Endodermal cell (in vitro differentiated cells): ENCODE measurements around the gene LEPR. TPM values are rescaled to one million over a fixed set of nuclear protein-coding genes. Genes with fewer than 3 reads are reported as not detected.

Source experiments
- DNase-seq: peaks from one replicate; pipeline ENCODE4 v3.0.0-alpha.2; 2017
- H3K27ac ChIP-seq: 2 replicates; pipeline ENCODE4 v1.5.1; 2013; ENCODE audit warnings: mild to moderate bottlenecking, low read depth, low read length, moderate library complexity
- H3K27me3 ChIP-seq: 2 replicates; pipeline ENCODE4 v1.6.1; 2013; ENCODE audit warnings: mild to moderate bottlenecking, low read length, moderate library complexity; ENCODE audit not compliant: insufficient read depth, control insufficient read depth, poor library complexity, severe bottlenecking
- H3K36me3 ChIP-seq: 2 replicates; pipeline ENCODE4 v1.7.0; 2013; ENCODE audit warnings: mild to moderate bottlenecking, low read length, moderate library complexity; ENCODE audit not compliant: control insufficient read depth, insufficient read depth
- H3K4me1 ChIP-seq: one replicate; pipeline ENCODE4 v1.7.0; 2013; ENCODE audit warnings: low read length; ENCODE audit not compliant: control insufficient read depth, insufficient read depth
- H3K4me3 ChIP-seq: 2 replicates; pipeline ENCODE4 v1.5.1; 2013; ENCODE audit warnings: mild to moderate bottlenecking, low read length, moderate library complexity
- H3K9ac ChIP-seq: 2 replicates; pipeline ENCODE4 v1.6.1; 2013; ENCODE audit warnings: mild to moderate bottlenecking, low read length, moderate library complexity; ENCODE audit not compliant: poor library complexity, severe bottlenecking; ENCODE audit errors: extremely low read depth
- H3K9me3 ChIP-seq: 2 replicates; pipeline ENCODE4 v1.6.1; 2013; ENCODE audit warnings: mild to moderate bottlenecking, low read length, moderate library complexity; ENCODE audit not compliant: control insufficient read depth
- H3K27ac Mint-ChIP-seq: 2 replicates; pipeline ENCODE4 v1.8.0; 2020; ENCODE audit warnings: mixed read lengths
- H3K27me3 Mint-ChIP-seq: 2 replicates; pipeline ENCODE4 v1.8.0; 2021; ENCODE audit warnings: mild to moderate bottlenecking, mixed read lengths; ENCODE audit not compliant: insufficient read depth
- H3K36me3 Mint-ChIP-seq: 2 replicates; pipeline ENCODE4 v1.8.0; 2020; ENCODE audit warnings: low read depth, mixed read lengths
- H3K4me1 Mint-ChIP-seq: 2 replicates; pipeline ENCODE4 v1.8.0; 2020; ENCODE audit warnings: mixed read lengths
- H3K4me3 Mint-ChIP-seq: 2 replicates; pipeline ENCODE4 v1.8.0; 2020; ENCODE audit warnings: mild to moderate bottlenecking, moderate library complexity, mixed read lengths
- H3K9me3 Mint-ChIP-seq: 2 replicates; pipeline ENCODE4 v1.8.0; 2020; ENCODE audit warnings: mild to moderate bottlenecking, mixed read lengths
- CTCF ChIP-seq: fragments of 200-600 bp; sonication (generic); conservative IDR thresholded peaks from 2 replicates; pipeline ENCODE4 v1.5.0; 2021; ENCODE audit warnings: antibody characterized with exemption, mild to moderate bottlenecking
- WGBS, 2 experiments: methylation state at CpG; one replicate each; pipeline versions ENCODE4 v1.1.5 to v1.1.7; 2013; ENCODE audit warnings: missing lambda C conversion rate in 2 of 2, mixed read lengths in 1 of 2; ENCODE audit not compliant: insufficient coverage in 1 of 2, insufficient read length in 1 of 2; 5-methylcytosine and 5-hydroxymethylcytosine counted together
- total RNA-seq, 2 donors: library from RNA; stranded (reverse); fragmentation: NEBNext Ultra II Directional in 1 of 2; extraction: Animal tissue kit (Norgen Biotek cat#: 25700) in 1 of 2; gene quantifications; 2 replicates in 1 of 2; 3 replicates in 1 of 2; pipeline ENCODE4 v1.2.1, GENCODE V29; 2021

LEPR gene
- total RNA-seq, 2 donors from 2014 or later = 7.2 to 11.1 TPM

- Histone ChIP-seq H3K9me3 (peaks cover 19% of the 10 kb centered on the region), H3K4me3 (no peak overlapping the region), H3K9ac (no peak overlapping the region), H3K36me3 (peaks cover 4% of the 10 kb centered on the region), H3K27me3 (no peaks in the 10 kb centered on the region), H3K4me1 (no peaks in the 10 kb centered on the region), H3K27ac (no peak overlapping the region)
- H3K9me3 Mint-ChIP-seq = peaks cover 22% of the 10 kb centered on the region
- no peak overlapping the region for H3K4me3 Mint-ChIP-seq
- DNase-seq = no peak
- no peaks in the 10 kb centered on the region for H3K27me3 Mint-ChIP-seq
- H3K36me3 Mint-ChIP-seq = peaks cover 16% of the 10 kb centered on the region
- peaks cover 31% of the 10 kb centered on the region for H3K4me1 Mint-ChIP-seq
- WGBS, 2 experiments = 87% methylated on average over 2 of the region's 2 CpGs; no CpG with 5 or more reads in 1 of the 2 experiments
- TF ChIP-seq CTCF = no peak
- no peak overlapping the region for H3K27ac Mint-ChIP-seq
Measured at GRCh38 chr1:65443647-65444046, 23.2 kb downstream of the LEPR start.

GRCh38 chr1:65444128-65444640 lies 23.7 kb downstream of the LEPR start:
- Mint-ChIP-seq H3K4me3 (no peak overlapping the region), H3K27me3 (no peaks in the 10 kb centered on the region), H3K36me3 (peaks cover 16% of the 10 kb centered on the region), H3K9me3 (peaks cover 22% of the 10 kb centered on the region), H3K27ac (no peak overlapping the region), H3K4me1 (peaks cover 30% of the 10 kb centered on the region)
- DNase-seq = peak; percentile 59
- WGBS, 2 experiments = 63% methylated on average over 3 of the region's 5 CpGs; no CpG with 5 or more reads in 1 of the 2 experiments
- no peak for TF ChIP-seq CTCF
- Histone ChIP-seq H3K27ac (no peak overlapping the region), H3K36me3 (peaks cover 4% of the 10 kb centered on the region), H3K9ac (no peak overlapping the region), H3K27me3 (no peaks in the 10 kb centered on the region), H3K4me3 (no peak overlapping the region), H3K9me3 (peaks cover 19% of the 10 kb centered on the region), H3K4me1 (no peaks in the 10 kb centered on the region)

GRCh38 chr1:65445837-65446236 lies 25.4 kb downstream of the LEPR start:
- Histone ChIP-seq H3K4me1 (no peaks in the 10 kb centered on the region), H3K27me3 (no peaks in the 10 kb centered on the region), H3K4me3 (no peak overlapping the region), H3K27ac (no peak overlapping the region), H3K36me3 (peaks cover 4% of the 10 kb centered on the region), H3K9ac (no peak overlapping the region), H3K9me3 (peaks cover 19% of the 10 kb centered on the region)
- WGBS, 2 experiments = 96% methylated on average over 1 of the region's 1 CpG; no CpG with 5 or more reads in 1 of the 2 experiments
- Mint-ChIP-seq H3K9me3 (peaks cover 24% of the 10 kb centered on the region), H3K36me3 (peaks cover 16% of the 10 kb centered on the region), H3K4me3 (no peak overlapping the region), H3K4me1 (peaks cover 23% of the 10 kb centered on the region), H3K27ac (no peak overlapping the region), H3K27me3 (no peaks in the 10 kb centered on the region)
- no peak for TF ChIP-seq CTCF
- no peak for DNase-seq
